ENCODE results near the gene ZMAT2. TPM values are rescaled to one million over a fixed set of nuclear protein-coding genes. Genes with fewer than 3 reads are reported as not detected.
"Not testable (repeated sequence)": the region's sequence is repeated elsewhere in the genome, so short reads cannot be mapped to it uniquely, and the experiment has no call there.

Gene ZMAT2
- total RNA-seq, 2 donors from 2014 or later: 40.9 to 41.5 TPM

DNA sequence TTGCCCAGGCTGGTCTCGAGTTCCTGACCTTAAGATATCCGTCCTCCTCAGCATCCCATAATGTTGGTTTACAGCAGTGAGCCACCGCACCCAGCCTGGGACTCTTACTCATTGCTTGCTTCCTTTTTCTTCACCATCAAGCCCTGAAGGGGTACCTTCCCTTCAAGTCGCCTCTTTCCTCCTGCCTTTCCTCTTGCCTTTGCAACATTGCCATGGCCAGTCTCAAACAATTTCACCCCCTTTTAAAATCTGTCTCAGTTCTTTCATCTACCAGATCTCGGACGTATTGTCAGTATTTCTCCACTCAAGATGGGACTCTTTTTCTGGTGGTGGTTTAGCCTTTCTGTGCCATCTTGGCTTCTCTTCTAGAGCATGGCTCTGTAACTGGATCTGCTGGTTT lies 20.5 kb downstream of the ZMAT2 start:
- H3K36me3 Mint-ChIP-seq (ENCODE audit: low read depth); H3K9me3 ChIP-seq (ENCODE audit: control insufficient read depth, low read length, poor library complexity, severe bottlenecking); H3K27ac Mint-ChIP-seq; DNase-seq: not testable (repeated sequence)
- H3K4me1 Mint-ChIP-seq: peaks cover 11% of the 10 kb centered on the region
- ATAC-seq: peak; percentile 10
- peak overlapping the region; percentile 31 for H3K4me3 Mint-ChIP-seq
- H3K27me3 Mint-ChIP-seq: peaks cover 14% of the 10 kb centered on the region

DNA sequence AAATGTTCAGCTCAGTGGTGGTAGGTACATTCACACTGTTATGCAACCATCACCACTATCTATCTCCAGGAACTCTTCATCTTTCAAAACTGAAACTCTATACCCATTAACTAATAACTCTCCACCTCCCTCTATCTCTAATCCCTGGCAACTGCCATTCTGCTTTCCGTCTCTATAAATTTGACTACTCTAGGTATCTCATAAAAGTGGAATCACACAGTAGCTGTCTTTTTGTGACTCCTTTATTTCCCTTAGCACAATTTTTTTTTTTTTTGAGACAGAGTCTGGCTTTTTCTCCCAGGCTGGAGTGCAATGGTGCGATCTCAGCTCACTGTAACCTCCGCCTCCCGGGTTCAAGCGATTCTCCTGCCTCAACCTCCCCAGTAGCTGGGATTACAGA lies 21.1 kb downstream of the ZMAT2 start:
- H3K4me1 Mint-ChIP-seq: peaks cover 15% of the 10 kb centered on the region
- not testable (repeated sequence) for H3K27ac Mint-ChIP-seq; H3K9me3 ChIP-seq (ENCODE audit: control insufficient read depth, low read length, poor library complexity, severe bottlenecking); ATAC-seq; H3K4me3 Mint-ChIP-seq; H3K36me3 Mint-ChIP-seq (ENCODE audit: low read depth); DNase-seq
- peaks cover 14% of the 10 kb centered on the region for H3K27me3 Mint-ChIP-seq

DNA sequence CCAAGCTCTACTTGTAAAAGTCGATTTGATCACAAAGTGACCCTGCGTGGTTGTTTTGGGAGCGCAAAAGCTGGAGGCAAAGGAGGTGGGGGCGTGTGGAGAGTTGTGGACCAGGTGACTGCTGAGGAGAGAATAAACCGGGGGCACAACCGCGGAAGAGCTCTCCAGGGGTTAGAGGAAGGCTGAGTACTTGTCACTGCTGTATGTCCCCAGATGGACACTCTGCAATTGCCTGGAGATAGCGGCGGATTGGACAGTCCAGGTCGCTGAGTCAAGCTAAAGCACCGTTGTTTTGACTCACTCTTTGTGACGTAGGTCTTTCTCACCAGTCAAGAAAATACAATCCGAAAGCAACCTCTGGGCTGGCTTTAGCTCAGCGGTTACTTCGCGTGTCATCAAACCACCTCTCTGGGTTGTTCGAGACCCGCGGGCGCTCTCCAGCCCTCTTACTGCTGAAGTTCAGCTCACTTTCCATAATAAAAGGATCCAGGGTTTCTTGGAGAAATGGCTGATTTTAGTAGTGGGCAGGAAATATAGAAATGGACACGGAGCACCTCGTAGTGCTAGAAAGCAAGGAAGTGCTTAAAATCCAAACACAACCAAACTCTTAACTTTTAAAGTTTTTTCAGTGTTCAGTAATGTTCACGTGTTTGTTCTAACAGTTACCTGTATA lies 25.7 kb downstream of the ZMAT2 start:
- peak; percentile 28 to 54 (median 48) for DNase-seq
- no peaks in the 10 kb centered on the region for H3K9me3 ChIP-seq (ENCODE audit: control insufficient read depth, low read length, poor library complexity, severe bottlenecking)
- peak; percentile 95 for ATAC-seq
- Mint-ChIP-seq H3K4me1 (peaks cover 9% of the 10 kb centered on the region), H3K27me3 (peaks cover 10% of the 10 kb centered on the region), H3K36me3 (ENCODE audit: low read depth) (peaks cover 2% of the 10 kb centered on the region), H3K27ac (peak overlapping the region; percentile 80), H3K4me3 (peak overlapping the region; percentile 61)

DNA sequence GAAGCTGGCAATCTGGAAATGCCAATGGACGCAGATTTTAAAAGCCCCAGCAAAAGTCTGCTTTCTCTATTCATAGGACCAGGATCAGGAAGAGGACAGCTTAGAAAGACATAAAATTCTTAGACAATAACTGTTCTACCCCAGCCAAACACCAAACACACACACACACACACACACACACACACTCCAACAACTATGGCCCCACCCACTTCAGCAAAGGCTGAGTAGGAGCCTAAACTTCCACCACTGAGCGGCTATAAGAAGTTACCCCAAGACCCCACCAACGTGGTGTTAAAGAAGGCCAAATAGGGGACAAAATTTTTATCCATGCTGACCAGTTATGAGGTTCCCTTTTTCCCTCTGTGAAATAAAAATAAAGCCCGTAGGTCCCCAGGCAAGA lies 32.9 kb downstream of the ZMAT2 start:
- H3K27me3 Mint-ChIP-seq: peaks cover 41% of the 10 kb centered on the region

DNA sequence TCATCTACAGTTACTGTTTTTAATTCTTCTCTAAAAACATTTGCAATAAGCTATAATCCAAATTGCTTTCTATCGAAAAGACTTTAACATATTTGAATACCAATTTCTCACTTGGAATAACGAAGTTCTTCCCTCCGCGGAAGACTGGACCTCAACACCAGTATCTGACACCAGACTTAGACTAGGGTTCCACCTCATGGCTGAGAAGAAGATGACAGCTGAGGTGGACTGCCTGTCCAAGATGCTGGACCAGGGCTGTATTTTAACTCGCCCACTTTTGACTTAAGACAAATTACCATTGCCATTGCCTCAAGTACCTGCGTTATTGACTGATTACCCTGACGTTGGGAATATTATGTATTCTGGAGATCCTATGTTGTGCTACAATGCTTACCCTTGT lies 34.1 kb downstream of the ZMAT2 start:
- Mint-ChIP-seq H3K36me3 (ENCODE audit: low read depth) (no peaks in the 10 kb centered on the region), H3K4me1 (no peaks in the 10 kb centered on the region), H3K4me3 (no peak overlapping the region), H3K27ac (no peak overlapping the region), H3K27me3 (peaks cover 41% of the 10 kb centered on the region)
- H3K9me3 ChIP-seq (ENCODE audit: control insufficient read depth, low read length, poor library complexity, severe bottlenecking): no peaks in the 10 kb centered on the region
- ATAC-seq: no peak
- no peak for DNase-seq

More for the DNA sequence above, 32.9 kb downstream of the ZMAT2 start:
- no peak overlapping the region for H3K27ac Mint-ChIP-seq
- no peaks in the 10 kb centered on the region for H3K4me1 Mint-ChIP-seq
- no peak for DNase-seq
- H3K36me3 Mint-ChIP-seq (ENCODE audit: low read depth): no peaks in the 10 kb centered on the region
- no peak for ATAC-seq
- H3K9me3 ChIP-seq (ENCODE audit: control insufficient read depth, low read length, poor library complexity, severe bottlenecking): no peaks in the 10 kb centered on the region
- no peak overlapping the region for H3K4me3 Mint-ChIP-seq

DNA sequence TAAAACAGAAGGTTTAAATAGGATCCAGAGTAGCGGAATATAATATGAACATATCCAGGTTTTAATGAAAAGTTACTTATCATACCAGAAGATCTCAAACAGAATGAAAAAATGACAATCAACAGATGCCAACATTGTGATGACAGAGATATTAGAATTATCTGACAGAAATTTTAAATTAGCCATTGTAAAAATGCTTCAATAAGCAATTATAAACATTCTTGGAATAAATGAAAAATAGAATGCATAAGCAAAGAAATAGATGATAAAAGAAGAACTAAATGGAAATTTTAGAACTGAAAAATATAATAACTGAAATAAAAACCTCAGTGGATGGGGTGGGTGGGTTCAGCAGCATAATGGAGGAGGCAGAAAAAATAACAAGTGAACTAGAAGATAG lies 37.2 kb downstream of the ZMAT2 start:
- peaks cover 36% of the 10 kb centered on the region for H3K27me3 Mint-ChIP-seq

DNA sequence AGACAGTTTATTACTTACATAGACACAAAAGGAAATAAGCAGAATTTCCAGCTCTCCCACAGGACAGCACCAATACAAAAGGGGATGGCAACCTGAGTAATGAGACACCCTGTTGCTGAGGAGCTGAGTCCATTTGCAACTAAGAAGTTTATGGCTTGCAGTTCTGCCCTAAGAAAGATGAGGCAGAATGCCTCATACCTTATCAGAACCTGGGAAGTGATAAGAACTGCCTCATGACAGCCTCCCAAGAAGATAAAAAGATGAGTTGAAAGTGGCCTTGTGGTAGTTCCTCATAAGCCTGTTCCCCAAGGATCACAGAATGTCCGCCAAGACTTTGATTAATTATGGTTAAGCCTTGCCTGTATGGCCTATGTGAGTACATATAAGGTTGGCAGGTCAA lies 41.7 kb downstream of the ZMAT2 start:
- peaks cover 6% of the 10 kb centered on the region for H3K27me3 Mint-ChIP-seq
- no peaks in the 10 kb centered on the region for H3K36me3 Mint-ChIP-seq (ENCODE audit: low read depth)
- H3K4me1 Mint-ChIP-seq: no peaks in the 10 kb centered on the region

More for the DNA sequence above, 37.2 kb downstream of the ZMAT2 start:
- no peaks in the 10 kb centered on the region for H3K4me1 Mint-ChIP-seq
- H3K9me3 ChIP-seq (ENCODE audit: control insufficient read depth, low read length, poor library complexity, severe bottlenecking): no peaks in the 10 kb centered on the region
- no peak overlapping the region for H3K4me3 Mint-ChIP-seq
- no peak for ATAC-seq
- no peak for DNase-seq
- H3K36me3 Mint-ChIP-seq (ENCODE audit: low read depth): no peaks in the 10 kb centered on the region
- no peak overlapping the region for H3K27ac Mint-ChIP-seq

DNA sequence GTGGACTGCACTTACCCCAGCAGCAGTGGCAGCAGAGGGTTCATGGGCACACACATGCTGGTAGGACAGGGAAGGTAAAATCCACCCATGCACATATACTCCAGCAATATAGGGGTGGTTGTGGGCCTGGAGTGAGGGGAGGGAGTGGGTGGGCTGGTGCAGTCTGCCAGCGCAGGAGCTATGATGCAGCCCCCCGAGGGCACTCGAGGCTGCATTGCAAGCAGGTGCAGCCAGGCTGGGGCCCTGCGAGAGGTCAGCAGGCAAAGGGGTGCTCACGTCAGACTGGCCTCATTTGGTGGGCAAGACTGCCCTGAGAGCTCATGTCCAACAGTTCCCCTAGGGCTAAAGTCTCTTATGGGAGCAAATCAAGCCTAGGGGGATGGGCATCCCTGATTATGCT lies 53.3 kb downstream of the ZMAT2 start:
- Mint-ChIP-seq H3K4me1 (no peaks in the 10 kb centered on the region), H3K36me3 (ENCODE audit: low read depth) (no peaks in the 10 kb centered on the region), H3K27me3 (no peaks in the 10 kb centered on the region), H3K27ac (no peak overlapping the region), H3K4me3 (no peak overlapping the region)
- peaks cover 6% of the 10 kb centered on the region for H3K9me3 ChIP-seq (ENCODE audit: control insufficient read depth, low read length, poor library complexity, severe bottlenecking)
- ATAC-seq (no peak), DNase-seq (no peak)

More for the DNA sequence above, 41.7 kb downstream of the ZMAT2 start:
- no peak overlapping the region for H3K27ac Mint-ChIP-seq
- H3K9me3 ChIP-seq (ENCODE audit: control insufficient read depth, low read length, poor library complexity, severe bottlenecking): no peaks in the 10 kb centered on the region
- no peak overlapping the region for H3K4me3 Mint-ChIP-seq
- DNase-seq (no peak), ATAC-seq (no peak)

Other genes with a start within 250 kb of the ZMAT2 start
- 10 to 100 TPM in 1 of 2 donors, 1 to 10 TPM in 1; 9.1 to 14.0 TPM for gene EIF4EBP3, start 152.8 kb upstream of the ZMAT2 start, total RNA-seq
- 10 to 100 TPM; 29.9 to 33.2 TPM for gene SRA1, start 143.0 kb upstream of the ZMAT2 start, total RNA-seq
- 10 to 100 TPM; 47.5 to 59.0 TPM for gene APBB3, start 135.8 kb upstream of the ZMAT2 start, total RNA-seq
- gene SLC35A4, start 135.6 kb upstream of the ZMAT2 start, total RNA-seq: 10 to 100 TPM; 43.2 to 45.0 TPM
- gene CD14, start 67.3 kb upstream of the ZMAT2 start, total RNA-seq: 1 to 10 TPM; 1.4 to 9.2 TPM
- 10 to 100 TPM; 18.3 to 23.1 TPM for gene TMCO6, start 61.0 kb upstream of the ZMAT2 start, total RNA-seq
- 10 to 100 TPM; 40.7 to 46.2 TPM for gene NDUFA2, start 52.8 kb upstream of the ZMAT2 start, total RNA-seq
- 100 to 1,000 TPM; 168 to 172 TPM for gene IK, start 52.6 kb upstream of the ZMAT2 start, total RNA-seq
- gene WDR55, start 35.5 kb upstream of the ZMAT2 start, total RNA-seq: 10 to 100 TPM; 34.8 to 36.3 TPM
- 1 to 10 TPM; 1.2 to 1.9 TPM for gene DND1, start 26.9 kb upstream of the ZMAT2 start, total RNA-seq
- gene HARS1, start 9.1 kb upstream of the ZMAT2 start, total RNA-seq: 10 to 100 TPM; 44.8 to 49.3 TPM
- 10 to 100 TPM; 33.5 to 34.9 TPM for gene HARS2, start 9.0 kb upstream of the ZMAT2 start, total RNA-seq
- not detected for gene PCDHA1, start 85.7 kb downstream of the ZMAT2 start, total RNA-seq
- not detected for gene PCDHA2, start 94.4 kb downstream of the ZMAT2 start, total RNA-seq
- gene PCDHA3, start 100.6 kb downstream of the ZMAT2 start, total RNA-seq: not detected
- gene PCDHA4, start 106.6 kb downstream of the ZMAT2 start, total RNA-seq: not detected
- gene PCDHA5, start 121.2 kb downstream of the ZMAT2 start, total RNA-seq: not detected
- not detected for gene PCDHA6, start 127.5 kb downstream of the ZMAT2 start, total RNA-seq
- not detected for gene PCDHA7, start 133.8 kb downstream of the ZMAT2 start, total RNA-seq
- gene PCDHA8, start 140.7 kb downstream of the ZMAT2 start, total RNA-seq: not detected
- gene PCDHA9, start 147.9 kb downstream of the ZMAT2 start, total RNA-seq: not detected
- gene PCDHA10, start 155.4 kb downstream of the ZMAT2 start, total RNA-seq: not detected
- gene PCDHA11, start 168.5 kb downstream of the ZMAT2 start, total RNA-seq: not detected
- gene PCDHA12, start 174.9 kb downstream of the ZMAT2 start, total RNA-seq: not detected
- gene PCDHA13, start 181.7 kb downstream of the ZMAT2 start, total RNA-seq: not detected
- not detected for gene PCDHAC1, start 225.9 kb downstream of the ZMAT2 start, total RNA-seq

Measured in T-helper 17 cell (primary cell).